Neural progenitor cell (in vitro differentiated cells): Measurements from ENCODE around the gene SLC2A4.

Experiments
- EZH2 ChIP-seq: fragments of 200-600 bp; sonication (generic); IDR thresholded peaks from 2 replicates; pipeline ENCODE4 v1.6.1; 2017; ENCODE audit warnings: antibody characterized with exemption, mild to moderate bottlenecking, moderate library complexity
- EZH2phosphoT487 ChIP-seq: fragments of 200-600 bp; sonication (generic); IDR thresholded peaks from 2 replicates; pipeline ENCODE4 v1.6.1; 2017; ENCODE audit warnings: antibody characterized with exemption
- TF ChIP-seq, protein P1 (sequence below): fragments of 200-600 bp; sonication (generic); IDR thresholded peaks from 2 replicates; pipeline ENCODE4 v1.5.1; 2017; ENCODE audit warnings: antibody characterized with exemption, mild to moderate bottlenecking

DNA sequence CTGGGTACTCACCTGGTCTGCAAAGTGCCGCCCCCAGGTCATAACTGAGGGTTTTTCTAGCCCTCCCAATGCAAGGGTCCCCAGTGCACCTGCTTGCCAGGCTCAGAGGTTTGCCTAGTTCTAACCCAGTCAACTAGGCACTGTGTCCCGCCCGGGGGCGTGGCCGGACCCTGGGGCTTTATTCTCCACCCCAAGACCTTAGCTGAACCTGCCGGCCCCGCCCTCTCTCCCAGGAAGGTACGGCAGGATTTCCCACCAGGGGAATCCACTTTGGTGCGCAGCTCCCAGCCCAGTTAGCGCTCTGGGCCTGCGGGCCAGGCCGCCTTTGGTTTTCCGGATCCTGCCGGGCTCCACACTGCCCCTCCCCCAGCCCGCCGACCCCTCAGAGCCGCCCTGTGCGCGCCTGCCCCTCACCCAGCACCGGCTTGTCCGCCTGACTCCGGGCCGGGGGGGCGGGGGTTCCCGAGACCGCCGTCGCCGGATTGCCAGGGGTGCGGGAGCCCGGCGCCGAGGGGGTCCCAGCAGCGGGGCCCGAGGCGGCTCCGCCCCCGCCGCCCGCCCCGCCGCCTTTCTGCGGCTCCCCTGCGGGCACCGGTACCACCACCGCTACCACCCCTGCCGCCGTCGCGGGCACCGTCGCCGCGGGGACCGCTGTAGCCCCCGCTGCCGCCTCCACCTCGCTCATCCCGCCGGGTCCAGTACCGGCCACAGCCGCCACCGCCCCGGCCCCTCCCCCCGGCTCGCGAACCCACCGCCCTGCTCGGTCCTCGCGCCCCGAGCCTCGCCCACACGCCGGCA lies 12.5 kb downstream of the SLC2A4 start:
- TF ChIP-seq, protein P1, sequence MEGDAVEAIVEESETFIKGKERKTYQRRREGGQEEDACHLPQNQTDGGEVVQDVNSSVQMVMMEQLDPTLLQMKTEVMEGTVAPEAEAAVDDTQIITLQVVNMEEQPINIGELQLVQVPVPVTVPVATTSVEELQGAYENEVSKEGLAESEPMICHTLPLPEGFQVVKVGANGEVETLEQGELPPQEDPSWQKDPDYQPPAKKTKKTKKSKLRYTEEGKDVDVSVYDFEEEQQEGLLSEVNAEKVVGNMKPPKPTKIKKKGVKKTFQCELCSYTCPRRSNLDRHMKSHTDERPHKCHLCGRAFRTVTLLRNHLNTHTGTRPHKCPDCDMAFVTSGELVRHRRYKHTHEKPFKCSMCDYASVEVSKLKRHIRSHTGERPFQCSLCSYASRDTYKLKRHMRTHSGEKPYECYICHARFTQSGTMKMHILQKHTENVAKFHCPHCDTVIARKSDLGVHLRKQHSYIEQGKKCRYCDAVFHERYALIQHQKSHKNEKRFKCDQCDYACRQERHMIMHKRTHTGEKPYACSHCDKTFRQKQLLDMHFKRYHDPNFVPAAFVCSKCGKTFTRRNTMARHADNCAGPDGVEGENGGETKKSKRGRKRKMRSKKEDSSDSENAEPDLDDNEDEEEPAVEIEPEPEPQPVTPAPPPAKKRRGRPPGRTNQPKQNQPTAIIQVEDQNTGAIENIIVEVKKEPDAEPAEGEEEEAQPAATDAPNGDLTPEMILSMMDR: no peak
- TF ChIP-seq EZH2 (no peak), EZH2phosphoT487 (no peak)
